ENCODE results near the gene LTBP2.
A peak's percentile ranks its signal among the peaks of the same experiment; 100 is the strongest.

LTBP2 gene

GRCh38 chr14:74493343-74494261 is 118.4 kb downstream of the LTBP2 start, which contains the start of gene ISCA2:
Gene ISCA2 (plus strand): TSS chr14:74493765. CDS start chr14:74493775, 10 bp downstream.
- H3K4me3 ChIP-seq (ENCODE audit: low read length): peak within 1 kb of the TSS; percentile 99
- 0 out of 2 replicates have a peak, but pooled peaks have one; percentile 4 for TF ChIP-seq CTCF (conservative IDR thresholded peaks at IDR 0.05; ENCODE audit: low read length)

GRCh38 chr14:74492776-74493342 is 119.2 kb downstream of the LTBP2 start, which contains the start of gene NPC2:
Gene NPC2 (minus strand): TSS chr14:74493305. CDS start chr14:74493274, 31 bp downstream.
- DNase-seq (ENCODE audit: low read depth): no peak
- H3K4me3 ChIP-seq (ENCODE audit: low read length): peak within 1 kb of the TSS; percentile 99
- no peak for TF ChIP-seq CTCF (conservative IDR thresholded peaks at IDR 0.05; ENCODE audit: low read length)

More at GRCh38 chr14:74493343-74494261, 118.4 kb downstream of the LTBP2 start, which contains the start of gene ISCA2:
- peak; percentile 99 for DNase-seq (ENCODE audit: low read depth)

GRCh38 chr14:74491956-74492775 is 119.9 kb downstream of the LTBP2 start:
- peak; percentile 66 for DNase-seq (ENCODE audit: low read depth)
- TF ChIP-seq CTCF (conservative IDR thresholded peaks at IDR 0.05; ENCODE audit: low read length): peak; percentile 52
- H3K4me3 ChIP-seq (ENCODE audit: low read length): peak overlapping the region; percentile 82

GRCh38 chr14:74490486-74490885 is 121.6 kb downstream of the LTBP2 start:
- DNase-seq (ENCODE audit: low read depth): no peak
- TF ChIP-seq CTCF (conservative IDR thresholded peaks at IDR 0.05; ENCODE audit: low read length): no peak
- no peak overlapping the region for H3K4me3 ChIP-seq (ENCODE audit: low read length)

- no peak overlapping the region for H3K4me3 ChIP-seq (ENCODE audit: low read length)
- no peak for TF ChIP-seq CTCF (conservative IDR thresholded peaks at IDR 0.05; ENCODE audit: low read length)
- DNase-seq (ENCODE audit: low read depth): peak; percentile 32
Observed at GRCh38 chr14:74488786-74489397, 123.1 kb downstream of the LTBP2 start.

- no peak for TF ChIP-seq CTCF (conservative IDR thresholded peaks at IDR 0.05; ENCODE audit: low read length)
- no peak overlapping the region for H3K4me3 ChIP-seq (ENCODE audit: low read length)
- no peak for DNase-seq (ENCODE audit: low read depth)
Observed at GRCh38 chr14:74486164-74486563, 125.9 kb downstream of the LTBP2 start.
